HL-60 (cell line): ENCODE data around the gene SUN3.

ENCODE experiments used
- DNase-seq, 2 experiments: peaks; one replicate each; pipeline ENCODE4 v3.0.0-alpha.2; 2010 to 2020; ENCODE audit warnings: low read depth in 1 of 2, low spot score in 1 of 2
- H3K27ac ChIP-seq: fragments of 250-450 bp; sonication (Bioruptor Pico); replicated peaks from 2 replicates; pipeline ENCODE4 v1.5.1; 2020; ENCODE audit warnings: mild to moderate bottlenecking, moderate library complexity
- H3K27me3 ChIP-seq: fragments of 250-450 bp; sonication (Bioruptor Pico); 2 replicates; pipeline ENCODE4 v1.5.1; 2021; ENCODE audit warnings: mild to moderate bottlenecking, moderate library complexity; ENCODE audit not compliant: insufficient read depth, poor library complexity, severe bottlenecking
- H3K4me3 ChIP-seq: replicated peaks from 2 replicates; pipeline ENCODE4 v1.5.1; 2011; ENCODE audit warnings: mild to moderate bottlenecking, control low read depth, low read length; ENCODE audit not compliant: insufficient read depth
- GABPA ChIP-seq: IDR thresholded peaks from 2 replicates; pipeline ENCODE4 v1.6.1; 2012; ENCODE audit warnings: low read depth
- POLR2AphosphoS5 ChIP-seq: IDR thresholded peaks from 2 replicates; pipeline ENCODE4 v1.6.1; 2012; ENCODE audit warnings: low read depth
- SPI1 ChIP-seq: IDR thresholded peaks from 2 replicates; pipeline ENCODE4 v1.6.1; 2012; ENCODE audit warnings: low read depth, mild to moderate bottlenecking, borderline replicate concordance
- TF ChIP-seq, protein P1 (sequence below): IDR thresholded peaks from 2 replicates; pipeline ENCODE4 v1.6.1; 2012; ENCODE audit warnings: low read depth; ENCODE audit not compliant: insufficient replicate concordance
- TF ChIP-seq, protein P2 (sequence below): IDR thresholded peaks from one replicate; pipeline ENCODE4 v1.5.1; 2011; ENCODE audit warnings: low read length, control low read depth, inconsistent platforms; ENCODE audit not compliant: insufficient read depth

The SUN3 gene

DNA sequence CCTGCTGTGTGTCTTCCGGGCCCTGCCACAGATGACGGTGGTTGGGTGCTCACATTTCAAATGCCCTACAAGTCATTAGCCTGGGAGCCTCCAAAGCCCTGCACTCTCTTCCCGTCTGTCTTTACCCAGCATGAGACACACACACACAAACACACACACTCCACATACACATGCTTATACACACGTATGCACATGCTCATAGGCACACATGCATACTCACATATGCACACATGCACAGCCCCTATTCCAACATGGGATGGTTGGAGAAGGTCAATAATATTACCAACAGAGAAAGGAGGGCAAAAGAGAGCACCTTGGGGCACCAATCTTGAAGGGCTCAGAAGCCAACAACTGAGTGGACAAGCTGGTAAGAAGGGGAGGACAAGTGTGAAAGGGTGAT is 19.0 kb downstream of the SUN3 start:
- no peaks in the 10 kb centered on the region for H3K27me3 ChIP-seq
- DNase-seq: no peak
- no peak overlapping the region for H3K4me3 ChIP-seq
- TF ChIP-seq POLR2AphosphoS5 (no peak), GABPA (no peak), SPI1 (no peak)
- TF ChIP-seq, protein P1, sequence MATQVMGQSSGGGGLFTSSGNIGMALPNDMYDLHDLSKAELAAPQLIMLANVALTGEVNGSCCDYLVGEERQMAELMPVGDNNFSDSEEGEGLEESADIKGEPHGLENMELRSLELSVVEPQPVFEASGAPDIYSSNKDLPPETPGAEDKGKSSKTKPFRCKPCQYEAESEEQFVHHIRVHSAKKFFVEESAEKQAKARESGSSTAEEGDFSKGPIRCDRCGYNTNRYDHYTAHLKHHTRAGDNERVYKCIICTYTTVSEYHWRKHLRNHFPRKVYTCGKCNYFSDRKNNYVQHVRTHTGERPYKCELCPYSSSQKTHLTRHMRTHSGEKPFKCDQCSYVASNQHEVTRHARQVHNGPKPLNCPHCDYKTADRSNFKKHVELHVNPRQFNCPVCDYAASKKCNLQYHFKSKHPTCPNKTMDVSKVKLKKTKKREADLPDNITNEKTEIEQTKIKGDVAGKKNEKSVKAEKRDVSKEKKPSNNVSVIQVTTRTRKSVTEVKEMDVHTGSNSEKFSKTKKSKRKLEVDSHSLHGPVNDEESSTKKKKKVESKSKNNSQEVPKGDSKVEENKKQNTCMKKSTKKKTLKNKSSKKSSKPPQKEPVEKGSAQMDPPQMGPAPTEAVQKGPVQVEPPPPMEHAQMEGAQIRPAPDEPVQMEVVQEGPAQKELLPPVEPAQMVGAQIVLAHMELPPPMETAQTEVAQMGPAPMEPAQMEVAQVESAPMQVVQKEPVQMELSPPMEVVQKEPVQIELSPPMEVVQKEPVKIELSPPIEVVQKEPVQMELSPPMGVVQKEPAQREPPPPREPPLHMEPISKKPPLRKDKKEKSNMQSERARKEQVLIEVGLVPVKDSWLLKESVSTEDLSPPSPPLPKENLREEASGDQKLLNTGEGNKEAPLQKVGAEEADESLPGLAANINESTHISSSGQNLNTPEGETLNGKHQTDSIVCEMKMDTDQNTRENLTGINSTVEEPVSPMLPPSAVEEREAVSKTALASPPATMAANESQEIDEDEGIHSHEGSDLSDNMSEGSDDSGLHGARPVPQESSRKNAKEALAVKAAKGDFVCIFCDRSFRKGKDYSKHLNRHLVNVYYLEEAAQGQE: no peak
- TF ChIP-seq, protein P2, sequence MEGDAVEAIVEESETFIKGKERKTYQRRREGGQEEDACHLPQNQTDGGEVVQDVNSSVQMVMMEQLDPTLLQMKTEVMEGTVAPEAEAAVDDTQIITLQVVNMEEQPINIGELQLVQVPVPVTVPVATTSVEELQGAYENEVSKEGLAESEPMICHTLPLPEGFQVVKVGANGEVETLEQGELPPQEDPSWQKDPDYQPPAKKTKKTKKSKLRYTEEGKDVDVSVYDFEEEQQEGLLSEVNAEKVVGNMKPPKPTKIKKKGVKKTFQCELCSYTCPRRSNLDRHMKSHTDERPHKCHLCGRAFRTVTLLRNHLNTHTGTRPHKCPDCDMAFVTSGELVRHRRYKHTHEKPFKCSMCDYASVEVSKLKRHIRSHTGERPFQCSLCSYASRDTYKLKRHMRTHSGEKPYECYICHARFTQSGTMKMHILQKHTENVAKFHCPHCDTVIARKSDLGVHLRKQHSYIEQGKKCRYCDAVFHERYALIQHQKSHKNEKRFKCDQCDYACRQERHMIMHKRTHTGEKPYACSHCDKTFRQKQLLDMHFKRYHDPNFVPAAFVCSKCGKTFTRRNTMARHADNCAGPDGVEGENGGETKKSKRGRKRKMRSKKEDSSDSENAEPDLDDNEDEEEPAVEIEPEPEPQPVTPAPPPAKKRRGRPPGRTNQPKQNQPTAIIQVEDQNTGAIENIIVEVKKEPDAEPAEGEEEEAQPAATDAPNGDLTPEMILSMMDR: no peak
- no peak overlapping the region for H3K27ac ChIP-seq

DNA sequence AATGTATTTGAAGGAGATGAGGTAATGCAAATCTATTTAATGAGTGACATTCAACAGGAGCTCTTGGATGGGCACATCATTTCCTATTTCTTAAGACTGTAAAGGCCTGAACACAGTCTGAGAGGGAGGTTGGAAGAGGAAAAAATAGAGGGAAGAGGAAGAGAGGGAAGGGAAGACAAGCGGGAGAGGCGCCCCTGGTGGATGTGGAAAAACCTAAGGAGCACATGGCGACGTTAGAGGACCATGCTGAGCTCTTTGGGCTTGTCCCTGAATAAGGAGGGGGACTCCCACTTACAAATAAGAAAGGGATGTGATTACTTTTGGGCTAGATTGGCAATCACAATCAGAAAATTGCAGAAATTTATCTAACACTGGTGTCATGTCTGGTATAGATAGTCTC is 19.6 kb downstream of the SUN3 start:
- no peak overlapping the region for H3K4me3 ChIP-seq
- H3K27me3 ChIP-seq: no peaks in the 10 kb centered on the region
- no peak overlapping the region for H3K27ac ChIP-seq
- no peak for DNase-seq
- TF ChIP-seq GABPA (no peak), POLR2AphosphoS5 (no peak), SPI1 (no peak)
- TF ChIP-seq, protein P2: no peak
- TF ChIP-seq, protein P1: no peak

DNA sequence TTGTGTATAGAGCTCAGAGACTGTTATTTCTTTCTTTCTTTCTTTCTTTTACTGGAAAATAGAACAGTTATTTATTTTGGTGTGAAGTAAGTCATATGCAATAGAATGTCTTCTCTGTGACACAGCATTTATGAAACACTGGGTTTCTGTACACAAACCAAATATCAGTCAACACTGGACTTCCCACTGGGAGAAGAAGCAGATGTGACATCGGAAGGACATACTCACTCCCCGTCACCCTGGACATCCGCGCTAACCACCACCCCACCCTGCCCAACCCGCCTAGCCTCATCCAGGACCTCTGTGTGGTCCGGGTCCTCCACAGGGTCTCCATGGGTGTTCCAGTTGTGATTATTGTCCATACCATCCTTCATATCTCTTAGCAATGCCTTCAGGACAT is 22.0 kb downstream of the SUN3 start:
- Histone ChIP-seq H3K27me3 (no peaks in the 10 kb centered on the region), H3K27ac (no peak overlapping the region), H3K4me3 (no peak overlapping the region)
- TF ChIP-seq, protein P1: no peak
- no peak for TF ChIP-seq SPI1
- TF ChIP-seq, protein P2: no peak
- no peak for TF ChIP-seq GABPA
- TF ChIP-seq POLR2AphosphoS5: no peak
- no peak for DNase-seq
